ENCODE measurements around the gene BRINP1.

BRINP1 gene

DNA sequence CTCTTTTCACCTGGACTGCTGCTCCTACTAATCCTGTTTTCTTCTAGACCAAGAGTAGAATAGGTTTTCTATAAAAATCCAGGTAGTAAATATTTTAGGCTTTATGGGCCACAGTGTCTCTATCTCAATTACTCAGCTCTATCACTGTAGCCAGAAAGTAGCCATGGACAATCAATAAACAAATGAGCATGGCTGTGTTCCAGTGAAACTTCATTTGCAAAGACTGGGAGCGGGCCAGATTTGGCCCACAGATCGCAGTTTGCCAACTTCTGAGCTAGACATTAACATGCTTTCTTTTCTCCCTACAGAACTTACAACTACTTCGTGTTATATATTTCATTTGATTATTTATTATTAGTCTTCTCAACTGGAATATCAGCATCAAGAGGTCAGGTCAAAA lies 30.2 kb downstream of the BRINP1 start:
- no peak for DNase-seq

GRCh38 chr9:119337573-119337972 lies 31.7 kb downstream of the BRINP1 start:
- DNase-seq = no peak

DNA sequence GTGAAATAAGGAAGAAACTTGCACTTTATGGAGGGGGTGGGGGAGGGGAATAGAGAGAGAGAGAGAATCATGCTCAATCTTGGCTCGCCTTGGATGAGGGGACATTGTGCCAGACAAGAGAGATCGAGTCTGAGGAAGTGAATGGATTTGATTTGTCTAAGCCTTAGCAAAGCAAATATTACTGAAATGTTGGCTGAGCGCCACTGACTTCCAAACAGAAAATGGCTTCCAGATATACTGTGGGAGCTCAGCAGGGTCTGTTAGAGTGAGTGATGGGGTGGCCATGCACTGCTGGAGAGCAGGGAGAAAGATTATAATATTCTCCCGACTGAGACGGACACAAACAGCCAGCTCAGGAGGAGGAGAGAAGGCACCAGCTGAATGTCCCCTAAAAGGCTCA lies 34.5 kb downstream of the BRINP1 start:
- no peak for DNase-seq

DNA sequence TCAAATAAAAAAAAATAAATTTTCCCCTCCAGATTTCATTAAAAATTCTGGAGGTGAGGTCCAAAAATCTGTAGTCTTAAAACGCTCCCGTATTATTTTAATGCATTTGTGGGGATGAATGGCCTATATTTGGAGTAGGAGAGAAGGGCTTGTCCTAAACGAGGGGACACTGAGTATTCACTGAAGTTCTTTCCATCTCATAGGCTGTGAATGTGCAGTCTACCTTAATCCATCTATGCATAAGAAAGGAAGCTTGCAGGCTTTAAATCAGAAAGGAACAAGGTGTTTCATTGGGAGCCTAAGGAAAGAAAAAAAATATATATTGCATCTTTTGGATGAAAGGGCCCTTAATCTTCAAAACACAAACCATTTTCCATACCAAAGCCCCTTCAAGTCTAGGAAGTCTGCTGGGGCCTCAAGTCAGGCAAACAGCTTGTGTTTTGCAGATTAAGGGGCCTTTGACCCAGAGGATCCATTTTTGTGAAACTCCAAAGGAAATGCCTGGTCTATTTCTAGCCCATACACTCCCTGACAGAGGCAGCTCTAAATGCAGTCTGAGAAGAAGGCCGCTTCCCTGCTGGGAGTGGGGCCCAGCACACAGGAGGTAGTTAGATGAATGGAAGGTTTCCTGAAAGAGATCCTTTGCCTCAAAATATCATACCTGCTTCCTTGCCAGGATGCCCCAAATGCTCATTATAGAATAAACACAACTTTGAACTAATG lies 35.6 kb downstream of the BRINP1 start:
- DNase-seq = no peak

DNA sequence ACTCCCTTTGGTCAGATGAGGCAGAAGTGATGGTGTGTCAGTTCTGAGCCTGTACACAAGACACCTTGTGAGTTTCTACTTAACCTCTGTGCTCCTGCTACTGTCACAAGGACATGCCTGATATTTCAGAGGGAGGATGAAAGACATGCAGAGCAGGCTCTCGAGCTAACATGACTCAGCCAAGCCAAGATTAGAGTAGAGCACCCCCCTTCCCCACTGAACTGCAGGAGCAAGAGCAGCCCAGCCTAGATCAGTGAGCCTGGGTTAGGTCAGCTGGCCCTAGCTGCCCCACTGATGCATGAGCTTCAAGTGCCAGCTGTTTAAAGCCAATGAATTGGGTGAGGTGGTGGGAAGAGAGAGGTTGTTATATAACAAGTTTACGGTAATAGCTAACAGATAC lies 36.7 kb downstream of the BRINP1 start:
- no peak for DNase-seq

DNA sequence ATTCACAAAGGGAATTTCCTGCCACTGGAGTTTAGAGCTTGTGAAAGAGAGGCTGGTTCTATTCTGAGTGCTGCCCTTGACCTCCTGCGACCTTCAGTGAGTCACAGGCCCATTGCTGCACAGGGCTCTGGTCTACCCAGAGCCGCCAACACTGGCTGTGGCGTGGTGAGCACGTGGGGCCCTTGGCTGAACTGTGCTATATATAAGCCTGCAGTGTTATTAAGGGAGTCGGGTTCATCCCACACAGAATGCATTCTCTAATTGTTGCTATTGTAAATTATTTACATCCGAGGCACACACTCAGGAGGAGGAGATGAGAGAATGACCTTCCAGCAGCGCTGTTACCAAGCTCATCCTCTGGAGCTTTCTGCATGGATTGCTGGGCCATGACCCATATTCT lies 47.1 kb downstream of the BRINP1 start:
- DNase-seq = no peak

GRCh38 chr9:119318371-119318770 lies 50.9 kb downstream of the BRINP1 start:
- DNase-seq = peak in 1 of 3 experiments; percentile 13

DNA sequence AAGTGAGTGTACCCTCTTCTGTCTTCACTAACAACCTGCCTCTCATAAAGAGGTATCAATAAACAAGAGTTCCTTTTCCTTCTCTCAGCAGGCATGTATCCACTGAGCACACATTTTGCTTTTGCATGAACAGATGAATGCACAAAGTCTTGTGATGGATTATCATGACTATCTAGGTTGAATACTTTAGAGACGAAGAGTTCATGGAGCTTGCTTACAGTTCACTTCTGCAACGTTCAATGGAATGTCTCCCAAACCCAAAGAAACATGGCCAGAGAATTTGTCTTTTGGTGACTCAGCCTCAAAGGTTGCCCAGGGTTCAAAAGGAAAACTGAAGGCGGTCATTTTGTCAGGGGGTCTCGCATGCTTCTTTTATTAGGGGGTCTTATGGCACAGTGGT lies 55.4 kb downstream of the BRINP1 start:
- no peak for DNase-seq

DNA sequence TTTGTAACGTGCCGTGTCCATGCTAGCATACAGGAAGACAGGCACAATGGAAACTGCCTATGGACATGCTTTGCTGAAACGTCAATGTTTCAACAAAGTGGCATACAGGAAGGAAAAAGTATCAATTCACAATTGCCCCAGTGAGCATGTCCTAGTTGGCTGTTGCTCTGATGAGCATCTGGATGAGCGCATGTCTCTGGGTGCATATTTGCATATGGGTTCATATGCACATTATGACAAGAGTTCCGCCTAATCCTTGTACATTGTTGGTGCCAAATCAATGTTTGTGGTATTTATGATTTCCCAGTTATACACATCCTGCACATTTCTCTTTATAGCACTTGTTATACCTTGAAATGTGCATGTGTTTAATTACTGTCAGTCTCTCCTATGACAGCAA lies 58.5 kb downstream of the BRINP1 start:
- no peak for DNase-seq

DNA sequence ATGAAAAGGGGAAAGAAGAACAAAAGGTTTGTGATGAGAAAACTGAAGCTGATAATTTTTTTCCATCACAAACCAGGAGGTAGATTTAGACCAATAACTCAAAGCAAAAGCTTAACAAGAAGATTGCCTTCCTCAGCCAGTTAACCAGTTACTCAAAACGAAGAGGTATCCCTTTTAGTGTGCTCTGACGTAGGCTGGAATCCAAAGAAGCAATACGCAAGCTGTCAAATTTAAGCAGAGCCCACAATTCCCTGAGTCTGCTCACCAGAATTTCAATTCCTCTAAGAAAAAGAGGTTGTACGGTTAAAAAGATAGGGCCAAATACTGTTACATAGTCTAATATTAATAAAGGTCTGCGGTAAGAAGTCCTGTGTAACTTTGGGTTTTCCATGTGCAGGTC lies 61.8 kb downstream of the BRINP1 start:
- DNase-seq = no peak

- no peak for DNase-seq
Observed at GRCh38 chr9:119304555-119304954, 64.7 kb downstream of the BRINP1 start.

DNA sequence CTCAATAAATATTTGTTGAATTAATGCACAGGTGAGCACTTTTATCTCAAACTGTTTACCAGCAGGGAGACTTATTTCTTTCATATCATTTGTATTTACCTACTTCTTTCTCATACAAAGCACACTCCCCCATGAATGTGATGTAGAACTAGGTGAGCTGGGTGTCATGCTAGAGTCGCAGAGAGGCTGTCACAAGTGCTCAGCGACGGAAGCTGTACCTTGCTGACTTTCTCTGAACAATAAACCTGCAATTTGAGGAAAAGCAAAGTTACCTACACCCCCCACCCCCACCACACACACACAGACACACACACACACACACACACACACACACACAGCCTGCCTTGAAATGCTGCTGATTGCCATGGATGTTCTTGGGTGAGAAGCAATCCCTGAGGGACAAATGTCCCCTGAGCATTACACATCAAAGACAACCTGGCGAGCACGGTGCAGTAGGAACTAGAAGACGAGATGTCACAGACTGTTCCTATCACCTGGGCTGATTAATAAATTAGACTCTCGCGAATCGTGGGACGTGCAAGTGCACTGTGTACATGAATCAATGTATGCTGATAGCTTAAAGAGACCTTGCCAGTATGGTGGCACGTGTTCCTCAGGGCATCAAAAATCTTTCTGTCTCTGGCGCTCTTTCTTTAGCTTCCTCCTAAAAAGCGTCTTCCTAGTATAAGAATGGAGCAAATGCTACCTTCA lies 66.1 kb downstream of the BRINP1 start:
- peak in 1 of 3 experiments; percentile 28 for DNase-seq

- no peak for DNase-seq
Observed at GRCh38 chr9:119298076-119298853, 71.0 kb downstream of the BRINP1 start.

GRCh38 chr9:119291554-119291953 lies 77.7 kb downstream of the BRINP1 start:
- DNase-seq = no peak

- DNase-seq = peak; percentile 15 to 82 (median 55)
Observed at GRCh38 chr9:119289740-119290433, 79.3 kb downstream of the BRINP1 start.

- no peak for DNase-seq
Observed at GRCh38 chr9:119284587-119285337, 84.5 kb downstream of the BRINP1 start.

- DNase-seq = peak in 1 of 3 experiments; percentile 25
Observed at GRCh38 chr9:119284118-119284517, 85.1 kb downstream of the BRINP1 start.

GRCh38 chr9:119283078-119283794 lies 86.0 kb downstream of the BRINP1 start:
- DNase-seq = no peak

GRCh38 chr9:119282476-119283077 lies 86.7 kb downstream of the BRINP1 start:
- DNase-seq = no peak

DNA sequence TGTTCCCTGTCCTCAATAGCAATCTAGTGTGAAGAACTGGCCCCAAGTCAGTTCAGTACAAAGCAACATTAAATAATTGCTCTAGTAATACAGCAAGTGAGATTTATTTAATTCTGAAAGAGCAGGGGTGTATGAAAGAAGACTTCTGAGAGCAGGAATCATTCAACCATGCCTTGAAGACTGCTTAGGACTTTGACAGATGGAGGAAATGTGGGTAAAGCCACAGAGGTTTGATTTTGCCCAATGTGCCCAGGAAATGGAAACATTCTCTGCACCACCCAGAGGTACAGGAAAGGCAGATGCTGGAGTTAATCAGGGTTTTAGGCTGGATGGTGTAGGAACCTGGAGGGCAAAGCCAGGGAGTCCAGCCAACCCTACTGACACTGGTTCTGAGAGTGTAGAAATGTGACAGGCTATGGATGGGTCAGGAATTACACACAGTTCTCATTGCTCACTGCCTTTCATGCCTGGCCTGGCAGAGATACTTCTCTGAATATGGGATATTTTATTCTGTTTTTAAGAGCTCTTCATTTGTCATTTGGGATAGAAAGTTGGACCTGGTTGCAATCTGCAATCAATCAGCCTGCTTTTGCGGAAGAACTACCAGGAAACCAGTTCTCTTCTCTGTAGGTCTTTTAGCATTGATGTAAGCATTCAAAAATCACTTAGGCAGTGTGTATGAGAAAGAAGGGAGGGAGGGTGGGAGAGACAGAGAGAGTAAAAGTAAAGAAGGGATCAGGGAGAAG lies 88.3 kb downstream of the BRINP1 start:
- no peak for DNase-seq
